GM21737 (cell line): ENCODE results near the gene AFAP1L2.
"Not testable (repeated sequence)": the region's sequence is repeated elsewhere in the genome, so short reads cannot be mapped to it uniquely, and the experiment has no call there.

Source experiments
- ATAC-seq: cut with Tn5 transposase; IDR thresholded peaks from one replicate; pipeline ENCODE4 v1.9.1; 2021; ENCODE audit warnings: mild to moderate bottlenecking, moderate library complexity; ENCODE audit not compliant: unreplicated experiment

Gene AFAP1L2

GRCh38 chr10:114342976-114343375, 61.3 kb downstream of the AFAP1L2 start:
- ATAC-seq = no peak

GRCh38 chr10:114340816-114341215, 63.5 kb downstream of the AFAP1L2 start:
- no peak for ATAC-seq

DNA sequence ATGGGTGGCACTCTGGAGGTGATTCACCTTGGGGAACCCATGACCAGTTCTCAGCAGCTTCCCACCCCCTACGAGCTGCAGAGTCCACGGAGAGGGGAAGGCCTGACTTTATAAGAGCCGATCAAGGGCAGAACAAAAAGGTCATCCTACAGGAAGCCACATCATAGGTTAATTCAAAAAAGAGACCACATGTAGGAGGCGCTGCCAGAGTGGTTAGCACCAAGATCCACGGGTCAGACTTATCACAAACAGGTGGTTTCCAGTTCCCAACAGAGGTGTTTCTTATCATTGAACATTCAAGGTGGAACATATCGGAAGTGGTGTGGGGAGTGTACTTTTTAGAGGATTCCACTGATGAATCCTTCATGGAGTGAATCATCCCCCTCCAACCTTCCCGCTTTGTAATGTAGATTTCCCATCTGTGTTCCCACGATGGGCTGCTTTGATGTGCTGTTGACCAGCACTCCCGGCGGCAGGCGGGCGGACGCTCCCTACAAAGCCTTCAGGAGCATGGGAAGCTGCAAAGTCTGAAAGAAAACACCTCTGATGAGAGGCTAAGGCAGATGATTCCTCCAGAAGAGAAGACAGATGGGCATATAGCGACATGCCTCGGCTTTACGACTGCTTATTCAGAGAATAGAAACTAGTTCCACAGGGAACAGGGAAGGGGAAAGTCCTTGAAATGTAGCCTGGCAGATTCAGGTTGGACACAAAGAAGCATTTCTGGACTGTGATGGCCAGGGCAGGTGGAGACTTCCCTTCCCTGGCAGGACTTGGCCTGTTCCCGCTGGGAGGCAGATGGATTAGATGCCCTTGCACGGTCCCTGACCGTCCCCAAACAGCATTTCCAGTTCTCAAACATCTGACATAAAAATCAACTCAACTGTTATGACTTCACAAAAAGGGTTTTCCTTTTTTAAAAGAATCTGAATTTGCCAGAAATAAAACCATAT, 66.5 kb downstream of the AFAP1L2 start:
- no peak for ATAC-seq

DNA sequence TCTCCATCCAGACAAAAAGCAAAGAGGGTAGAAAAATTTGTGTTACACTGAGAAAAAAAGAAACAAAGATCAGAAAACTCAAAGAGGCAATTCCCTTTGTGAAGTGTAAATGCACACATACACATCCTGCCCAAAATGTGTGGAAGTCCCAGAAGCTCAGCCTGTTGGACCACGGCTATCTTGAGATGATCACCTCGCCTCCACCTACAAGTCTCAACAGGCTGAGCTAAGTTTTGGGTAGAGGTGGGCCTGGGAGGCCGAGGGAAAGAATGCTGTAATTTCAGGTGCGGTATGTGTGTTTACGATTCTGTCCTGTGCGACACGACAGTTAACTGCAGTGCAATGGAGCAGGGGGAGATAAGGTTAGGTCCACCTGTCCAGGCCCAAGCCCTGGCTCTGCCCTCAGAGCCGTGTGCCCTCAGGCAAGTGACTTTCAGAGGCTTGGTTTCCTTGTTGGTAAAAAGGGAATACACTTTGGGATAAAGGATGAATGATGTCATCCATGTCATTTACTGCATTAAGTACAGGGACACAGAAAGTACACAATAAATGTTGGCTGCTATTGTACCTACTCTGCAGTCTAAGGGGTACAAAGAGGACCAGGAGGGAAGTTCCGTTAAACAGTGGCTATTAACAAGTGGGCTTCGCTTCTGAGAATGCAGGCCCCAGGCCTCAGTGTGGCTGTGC, 67.3 kb downstream of the AFAP1L2 start:
- no peak for ATAC-seq

DNA sequence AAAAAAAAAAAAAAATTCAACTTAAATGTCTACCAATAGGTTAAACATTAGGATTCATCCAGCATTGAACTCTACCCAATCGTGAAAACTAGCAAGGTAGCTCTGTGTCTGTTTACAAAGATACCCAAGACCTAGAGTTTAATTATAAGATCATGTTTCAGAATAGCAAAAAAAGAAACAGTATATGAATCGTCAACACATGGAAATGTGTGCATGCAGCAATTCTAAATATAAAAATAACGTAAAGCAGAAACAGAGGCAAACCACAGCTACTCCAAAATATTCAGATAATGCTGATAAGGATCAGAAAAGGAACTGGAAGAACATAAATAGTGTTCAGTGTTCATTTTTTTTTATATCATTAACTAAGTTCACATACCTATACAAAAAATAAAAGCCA, 68.7 kb downstream of the AFAP1L2 start:
- no peak for ATAC-seq

GRCh38 chr10:114334301-114334700, 70.0 kb downstream of the AFAP1L2 start:
- ATAC-seq = no peak

DNA sequence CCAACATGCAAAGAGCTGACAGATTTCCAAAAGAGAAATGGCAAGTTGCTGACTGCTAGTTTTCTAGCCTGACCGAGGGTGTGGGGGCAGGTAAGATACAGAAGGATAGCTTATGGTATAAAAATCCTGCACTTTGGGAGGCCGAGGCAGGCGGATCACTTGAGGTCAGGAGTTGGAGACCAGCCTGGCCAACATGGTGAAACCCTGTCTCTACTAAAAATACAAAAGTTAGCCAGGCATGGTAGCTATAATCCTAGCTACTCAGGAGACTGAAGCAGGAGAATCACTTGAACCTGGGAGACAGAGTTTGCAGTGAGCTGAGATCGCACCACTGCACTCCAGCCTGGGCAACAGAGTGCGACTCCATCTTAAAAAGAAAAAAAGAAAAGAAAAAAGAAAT, 70.9 kb downstream of the AFAP1L2 start:
- not testable (repeated sequence) for ATAC-seq

DNA sequence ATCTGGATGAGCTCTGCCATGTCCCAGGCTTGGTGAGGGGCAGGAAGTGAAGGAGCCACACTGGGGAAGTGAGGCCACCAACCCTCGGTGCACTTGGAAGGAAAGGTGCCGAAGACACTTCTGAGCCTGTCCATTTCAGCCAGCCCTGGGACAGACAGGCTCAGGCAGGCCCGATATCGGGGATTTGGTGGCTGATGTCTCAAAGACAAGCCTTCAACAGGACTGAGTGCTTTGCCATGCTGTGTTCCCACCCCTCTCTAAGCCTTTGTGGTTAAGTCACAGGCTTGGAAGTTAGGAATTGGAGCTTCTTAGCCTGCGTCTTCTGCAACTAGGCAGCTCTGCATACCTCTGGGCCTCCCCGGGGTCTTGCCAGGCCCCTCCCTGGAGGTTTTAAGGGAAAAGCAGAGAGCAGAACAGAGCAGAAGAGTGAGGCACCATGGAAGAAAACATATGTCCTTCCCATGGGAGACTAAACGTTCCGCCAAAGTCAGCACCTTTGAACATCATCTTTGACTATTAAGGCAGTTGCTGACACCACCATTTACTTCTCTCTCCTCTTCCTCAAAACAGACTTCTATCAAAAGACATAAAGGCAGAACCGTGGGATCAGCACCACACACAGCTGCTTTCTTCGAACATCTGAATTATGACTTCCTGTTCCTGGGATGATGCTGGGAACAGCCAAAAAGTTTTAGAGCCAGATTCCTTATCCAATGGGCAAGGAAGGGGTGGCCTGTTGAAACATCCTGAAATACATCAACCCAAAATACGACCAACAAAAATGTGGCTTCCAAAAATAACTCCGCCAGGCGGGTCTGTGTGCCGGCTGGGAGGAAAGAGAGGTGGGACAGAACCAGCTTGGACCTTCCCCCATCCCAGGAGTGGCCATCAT, 71.8 kb downstream of the AFAP1L2 start:
- no peak for ATAC-seq

GRCh38 chr10:114329634-114330365, 74.5 kb downstream of the AFAP1L2 start:
- ATAC-seq = no peak

DNA sequence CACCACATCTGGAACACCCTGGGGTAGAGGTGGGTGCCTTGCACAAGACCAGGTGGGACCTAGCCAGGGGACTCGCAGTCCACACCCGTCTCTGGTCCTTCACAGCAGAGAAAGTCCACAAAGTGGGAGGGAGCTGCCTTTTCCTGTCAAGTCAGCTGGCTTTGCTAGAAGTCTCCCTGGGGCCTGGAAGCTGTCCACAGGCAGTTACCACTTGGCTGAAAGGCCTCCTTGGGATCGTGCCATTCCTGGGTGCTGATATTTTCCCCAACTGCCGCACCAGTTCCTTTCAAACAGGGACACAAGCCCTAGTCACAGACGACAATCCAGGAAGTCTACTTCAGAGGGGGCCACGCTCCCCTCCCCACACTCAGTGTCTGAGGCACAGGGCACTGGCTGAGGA, 75.4 kb downstream of the AFAP1L2 start:
- no peak for ATAC-seq

GRCh38 chr10:114328441-114328812, 75.9 kb downstream of the AFAP1L2 start:
- ATAC-seq = no peak

DNA sequence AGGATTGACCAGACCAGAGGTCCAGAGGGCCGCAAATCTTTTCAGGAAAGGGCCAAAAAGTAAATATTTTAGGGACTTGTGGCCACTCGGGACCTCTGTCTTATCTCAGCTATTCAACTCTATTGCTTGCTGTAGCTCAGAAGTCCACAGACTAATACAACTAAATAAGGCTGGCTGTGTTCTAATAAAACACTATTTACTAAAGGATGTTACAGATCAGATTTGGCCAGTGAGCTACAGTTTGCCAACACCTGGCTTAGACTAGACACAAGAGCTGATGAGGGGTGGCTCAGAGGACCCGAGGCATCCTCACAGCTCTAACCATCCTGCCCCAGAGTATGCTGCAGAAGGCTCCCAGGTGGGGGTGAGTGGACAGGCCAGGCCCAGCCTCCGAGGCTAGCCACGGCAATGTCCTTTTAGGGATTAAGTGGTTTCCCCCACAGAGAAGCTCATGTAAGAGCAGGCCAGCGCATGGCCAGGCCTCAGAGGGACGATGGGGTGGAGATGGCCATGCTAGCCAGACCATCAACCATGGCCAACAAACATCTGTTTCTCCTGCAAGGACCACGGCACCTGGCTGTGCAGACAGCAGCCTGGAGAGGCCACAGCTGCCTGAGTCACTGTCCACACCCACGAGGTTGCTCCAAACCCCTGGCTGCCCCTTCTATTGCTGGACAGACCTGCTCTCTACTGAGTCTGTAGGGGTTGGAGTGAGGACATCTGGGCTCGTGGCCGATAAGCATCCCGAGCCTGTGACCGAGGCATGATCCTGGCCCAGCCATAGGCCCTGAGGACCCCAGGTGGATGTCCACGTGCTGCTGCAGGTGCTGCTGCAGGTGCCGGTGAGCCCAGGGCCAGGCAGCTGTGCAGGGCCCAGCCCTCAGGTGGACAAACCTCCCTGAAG, 76.5 kb downstream of the AFAP1L2 start:
- ATAC-seq = no peak

DNA sequence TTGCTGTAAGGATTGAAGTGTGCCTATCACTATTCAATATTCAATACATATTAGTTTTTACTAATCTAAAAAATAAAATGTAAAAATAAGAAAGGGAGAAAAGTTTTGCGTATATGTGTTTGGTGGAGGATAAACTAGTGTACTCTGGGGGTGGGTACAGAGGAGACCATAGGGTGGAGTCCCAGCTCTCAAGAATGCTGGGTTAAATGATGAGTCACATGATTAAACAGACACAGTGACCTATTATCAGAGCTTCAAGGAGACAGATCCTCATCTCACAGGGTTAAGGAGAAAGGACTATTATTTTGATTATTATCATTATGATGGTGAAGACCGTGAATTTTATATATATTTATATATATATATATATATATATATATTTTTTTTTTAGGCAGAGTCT, 77.5 kb downstream of the AFAP1L2 start:
- ATAC-seq = no peak

DNA sequence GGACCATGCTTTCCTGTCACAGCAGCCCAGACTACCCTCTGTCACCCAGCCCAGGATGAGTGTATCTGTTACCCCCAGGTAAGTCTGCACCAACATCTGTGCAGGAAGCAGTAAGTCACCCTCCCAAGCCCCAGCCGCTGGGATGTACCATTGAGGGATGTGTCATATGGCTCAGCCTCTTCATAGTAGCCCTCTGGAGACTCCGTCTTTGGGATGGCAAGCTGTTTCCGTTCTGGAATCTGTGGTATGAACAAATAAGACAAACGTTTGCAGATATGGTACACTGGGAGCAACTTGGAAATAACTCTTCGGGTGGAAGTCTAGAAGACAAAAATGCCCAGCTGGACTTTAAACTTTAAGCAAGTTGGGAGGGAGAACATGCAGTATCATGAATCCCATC, 81.3 kb downstream of the AFAP1L2 start:
- ATAC-seq = no peak

DNA sequence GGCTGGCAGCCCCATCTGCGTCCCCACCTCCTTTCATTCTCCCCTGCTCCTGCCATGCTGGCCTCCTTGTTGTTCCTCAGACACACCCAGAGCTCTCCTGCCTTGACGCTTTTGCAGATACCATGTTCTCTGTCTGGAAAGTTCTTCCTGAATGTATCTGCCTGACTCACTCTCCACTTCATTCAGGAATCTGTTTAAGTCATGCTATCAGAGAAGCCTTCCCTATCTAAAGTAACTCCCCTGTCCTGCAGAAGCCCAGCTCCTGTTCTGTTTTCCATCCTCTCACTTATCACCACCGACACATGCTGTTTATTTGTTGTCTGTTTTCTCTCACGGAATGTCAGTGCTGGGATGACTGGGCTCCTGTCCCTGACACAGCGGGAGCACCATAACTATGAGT, 82.0 kb downstream of the AFAP1L2 start:
- no peak for ATAC-seq

DNA sequence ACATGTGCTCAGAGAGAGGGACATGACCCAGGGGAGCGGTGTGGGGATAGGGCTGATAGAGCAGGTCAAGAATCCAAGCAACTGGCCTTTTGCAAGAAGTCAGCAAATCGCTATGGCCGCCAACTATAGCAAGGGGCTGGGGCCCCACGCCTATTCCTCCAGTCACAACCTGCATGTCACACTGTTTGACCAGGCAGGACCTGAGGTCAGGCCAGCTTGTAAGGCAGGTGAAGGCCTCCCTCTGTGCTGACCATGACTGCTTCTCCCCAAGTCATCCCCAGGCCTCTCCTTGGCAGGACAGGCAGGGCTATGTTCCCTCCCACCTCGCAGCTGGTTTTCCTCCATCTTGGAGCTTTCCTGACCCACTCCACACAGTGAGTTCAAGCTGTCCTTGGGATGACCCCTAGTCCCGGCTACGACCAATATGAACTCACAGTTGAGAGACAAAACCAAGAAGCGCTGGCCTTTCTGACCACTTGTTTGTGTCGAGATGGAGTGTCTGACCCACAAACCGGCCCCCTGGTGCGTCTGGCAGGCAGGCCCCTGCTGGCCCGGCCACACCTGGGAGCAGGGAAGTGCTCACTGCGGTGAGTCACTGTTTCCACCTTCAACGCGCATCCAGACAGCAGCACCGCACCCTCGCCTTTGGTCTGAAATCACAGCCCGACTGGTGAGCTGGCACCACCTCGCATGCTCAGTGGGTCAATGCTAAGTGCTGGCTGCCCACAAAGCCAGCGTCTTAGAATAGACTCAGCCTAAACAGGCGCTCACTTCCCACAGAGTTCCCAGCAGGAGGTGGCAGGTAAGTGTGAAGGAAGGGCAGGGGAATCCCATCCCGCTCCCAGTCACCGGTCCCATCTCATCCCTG, 83.8 kb downstream of the AFAP1L2 start:
- ATAC-seq = no peak

GRCh38 chr10:114319406-114320248, 84.7 kb downstream of the AFAP1L2 start:
- ATAC-seq = no peak

DNA sequence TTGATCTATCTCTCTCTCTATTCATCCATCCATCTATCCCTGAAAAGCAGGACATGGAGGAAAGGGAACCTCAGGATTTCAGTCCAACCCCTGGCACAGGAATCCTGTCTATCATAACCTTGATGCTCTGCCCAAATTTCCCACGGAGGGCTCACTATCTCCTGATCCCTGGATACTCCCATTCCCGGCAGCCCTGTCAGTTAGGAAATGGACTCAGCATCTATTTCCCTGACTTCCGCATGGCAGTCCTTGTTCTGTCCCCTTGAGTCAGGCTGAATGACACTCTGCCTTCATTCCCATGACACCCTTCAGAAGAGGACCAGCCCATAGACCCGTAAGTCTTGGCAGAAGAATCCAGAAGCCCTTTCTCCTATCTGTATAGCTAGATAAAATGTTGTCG, 87.6 kb downstream of the AFAP1L2 start:
- ATAC-seq = no peak
